ENCODE measurements around the gene NSMCE3.

Gene NSMCE3

DNA sequence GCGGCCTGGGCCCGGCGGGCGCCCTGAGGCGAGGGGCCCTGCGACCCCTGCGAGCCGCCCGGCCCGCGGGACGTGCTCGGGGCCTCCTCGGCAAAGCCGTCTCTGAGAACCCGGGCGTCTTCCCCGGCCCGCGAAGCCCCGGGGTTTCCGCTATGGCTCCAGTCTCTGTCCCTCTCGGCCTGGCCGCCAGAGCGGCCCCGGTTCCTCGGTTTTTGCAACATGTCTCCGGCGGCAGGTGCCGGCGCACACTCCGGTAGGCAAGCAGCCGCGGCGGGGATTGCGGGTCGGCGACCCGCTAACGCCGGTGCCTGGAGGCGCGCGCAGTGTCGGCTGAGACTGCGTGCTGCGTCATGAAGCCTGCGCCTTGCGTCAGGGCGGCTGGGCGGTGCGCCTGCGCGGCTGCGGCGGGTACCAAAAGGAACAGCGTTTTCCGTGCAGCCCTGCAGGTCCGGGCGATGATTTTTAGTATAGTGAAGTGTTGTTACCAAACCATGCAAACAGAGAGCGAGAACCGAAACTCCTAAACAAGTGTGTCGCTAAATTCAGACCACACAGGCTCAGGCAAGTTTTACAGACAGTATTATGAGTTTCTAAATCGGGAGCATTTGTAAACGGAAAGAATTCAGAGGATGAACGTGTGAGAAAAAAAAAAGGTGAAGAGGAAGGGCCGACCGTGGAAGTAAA is at the start of gene NSMCE3:
Gene NSMCE3 (minus strand): TSS at position 338 of the 684 bp plus-strand sequence. CDS start 117 bp downstream, at position 221.
- no peaks in the 10 kb centered on the region for H4K20me1 ChIP-seq (ENCODE audit: insufficient read depth, low read length)
- peaks cover 13% of the 10 kb centered on the region for H3K79me2 ChIP-seq (ENCODE audit: low read length)
- H3K4me3 ChIP-seq (ENCODE audit: low read length): peak within 1 kb of the TSS; percentile 86
- peaks cover 16% of the 10 kb centered on the region for H3K4me1 ChIP-seq (ENCODE audit: low read length)
- H3K9ac ChIP-seq (ENCODE audit: low read length): peak within 1 kb of the TSS; percentile 89
- TF ChIP-seq EZH2 (optimal IDR thresholded peaks at IDR 0.05; ENCODE audit: low read depth, low read length) (no peak), EZH2phosphoT487 (IDR thresholded peaks at IDR 0.05; ENCODE audit: low read length) (no peak)
- TF ChIP-seq, protein P1, sequence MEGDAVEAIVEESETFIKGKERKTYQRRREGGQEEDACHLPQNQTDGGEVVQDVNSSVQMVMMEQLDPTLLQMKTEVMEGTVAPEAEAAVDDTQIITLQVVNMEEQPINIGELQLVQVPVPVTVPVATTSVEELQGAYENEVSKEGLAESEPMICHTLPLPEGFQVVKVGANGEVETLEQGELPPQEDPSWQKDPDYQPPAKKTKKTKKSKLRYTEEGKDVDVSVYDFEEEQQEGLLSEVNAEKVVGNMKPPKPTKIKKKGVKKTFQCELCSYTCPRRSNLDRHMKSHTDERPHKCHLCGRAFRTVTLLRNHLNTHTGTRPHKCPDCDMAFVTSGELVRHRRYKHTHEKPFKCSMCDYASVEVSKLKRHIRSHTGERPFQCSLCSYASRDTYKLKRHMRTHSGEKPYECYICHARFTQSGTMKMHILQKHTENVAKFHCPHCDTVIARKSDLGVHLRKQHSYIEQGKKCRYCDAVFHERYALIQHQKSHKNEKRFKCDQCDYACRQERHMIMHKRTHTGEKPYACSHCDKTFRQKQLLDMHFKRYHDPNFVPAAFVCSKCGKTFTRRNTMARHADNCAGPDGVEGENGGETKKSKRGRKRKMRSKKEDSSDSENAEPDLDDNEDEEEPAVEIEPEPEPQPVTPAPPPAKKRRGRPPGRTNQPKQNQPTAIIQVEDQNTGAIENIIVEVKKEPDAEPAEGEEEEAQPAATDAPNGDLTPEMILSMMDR (IDR thresholded peaks at IDR 0.05; ENCODE audit: low read length): no peak
- H3K4me2 ChIP-seq (ENCODE audit: low read depth, low read length): peak within 1 kb of the TSS; percentile 91
- peaks cover 18% of the 10 kb centered on the region for H3F3A ChIP-seq (ENCODE audit: insufficient read depth, low read length)
- H3K36me3 ChIP-seq (replicated peaks; ENCODE audit: insufficient read depth, low read length): no peaks in the 10 kb centered on the region
- DNase-seq: peak; percentile 96
- H3K9me2 ChIP-seq (replicated peaks; ENCODE audit: insufficient read depth, low read length): no peaks in the 10 kb centered on the region
- H3K27me3 ChIP-seq (replicated peaks; ENCODE audit: insufficient read depth, low read length): no peaks in the 10 kb centered on the region
- H3K9me3 ChIP-seq (replicated peaks; ENCODE audit: insufficient read depth, low read length): no peaks in the 10 kb centered on the region
- peak within 1 kb of the TSS; percentile 87 for H3K27ac ChIP-seq (ENCODE audit: low read length)
- peak within 1 kb of the TSS; percentile 72 for H2AFZ ChIP-seq (ENCODE audit: low read length)

DNA sequence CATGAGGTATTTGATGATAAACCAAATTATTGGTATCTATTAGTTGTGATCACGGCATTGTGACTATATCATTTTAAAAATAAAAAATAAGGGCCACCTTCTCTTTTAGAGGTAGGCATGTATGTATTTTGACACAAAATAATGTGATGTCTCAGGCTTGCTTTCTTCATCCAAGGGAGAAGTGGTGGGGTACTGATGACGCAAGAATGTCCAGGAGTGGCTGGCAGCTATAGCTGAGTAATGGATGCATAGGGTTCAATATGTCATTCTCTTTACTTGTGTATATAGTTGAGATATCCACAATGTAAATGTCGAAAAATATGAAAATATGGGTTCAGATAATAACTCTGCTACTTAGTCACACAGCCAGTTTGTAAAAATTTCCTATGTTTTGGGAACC is 46.8 kb upstream of the NSMCE3 start:
- H4K20me1 ChIP-seq (ENCODE audit: insufficient read depth, low read length): no peaks in the 10 kb centered on the region
- no peaks in the 10 kb centered on the region for H3F3A ChIP-seq (ENCODE audit: insufficient read depth, low read length)
- no peaks in the 10 kb centered on the region for H3K9me3 ChIP-seq (replicated peaks; ENCODE audit: insufficient read depth, low read length)
- no peaks in the 10 kb centered on the region for H3K27me3 ChIP-seq (replicated peaks; ENCODE audit: insufficient read depth, low read length)
- no peak for TF ChIP-seq EZH2phosphoT487 (IDR thresholded peaks at IDR 0.05; ENCODE audit: low read length)
- TF ChIP-seq, protein P1 (IDR thresholded peaks at IDR 0.05; ENCODE audit: low read length): no peak
- TF ChIP-seq EZH2 (optimal IDR thresholded peaks at IDR 0.05; ENCODE audit: low read depth, low read length): no peak
- H3K36me3 ChIP-seq (replicated peaks; ENCODE audit: insufficient read depth, low read length): no peaks in the 10 kb centered on the region
- no peaks in the 10 kb centered on the region for H3K4me1 ChIP-seq (ENCODE audit: low read length)
- H3K9ac ChIP-seq (ENCODE audit: low read length): no peak overlapping the region
- no peak overlapping the region for H2AFZ ChIP-seq (ENCODE audit: low read length)
- H3K27ac ChIP-seq (ENCODE audit: low read length): no peak overlapping the region
- H3K79me2 ChIP-seq (ENCODE audit: low read length): no peaks in the 10 kb centered on the region
- no peak overlapping the region for H3K4me3 ChIP-seq (ENCODE audit: low read length)
- no peak for DNase-seq
- H3K9me2 ChIP-seq (replicated peaks; ENCODE audit: insufficient read depth, low read length): no peaks in the 10 kb centered on the region
- H3K4me2 ChIP-seq (ENCODE audit: low read depth, low read length): no peak overlapping the region

DNA sequence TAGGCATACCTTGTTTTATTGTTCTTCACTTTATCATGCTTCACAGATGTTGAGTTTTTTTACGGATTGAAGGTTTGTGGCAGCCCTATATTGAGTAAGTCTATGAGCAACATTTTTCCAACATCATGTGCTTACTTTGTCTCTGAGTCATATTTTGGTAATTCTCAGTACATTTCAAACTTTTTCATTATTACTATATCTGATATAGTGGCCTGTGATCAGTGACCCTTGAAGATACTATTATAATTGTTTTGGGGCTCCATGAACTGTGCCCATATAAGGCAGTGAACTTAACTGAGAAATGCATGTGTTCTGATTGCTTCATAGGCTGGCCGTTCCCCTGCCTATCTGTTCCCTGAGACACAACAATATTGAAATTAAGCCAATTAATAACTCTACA is 42.8 kb upstream of the NSMCE3 start:
- Histone ChIP-seq H3K4me3 (ENCODE audit: low read length) (no peak overlapping the region), H3K4me2 (ENCODE audit: low read depth, low read length) (no peak overlapping the region), H4K20me1 (ENCODE audit: insufficient read depth, low read length) (no peaks in the 10 kb centered on the region), H3K4me1 (ENCODE audit: low read length) (no peaks in the 10 kb centered on the region), H2AFZ (ENCODE audit: low read length) (no peak overlapping the region), H3F3A (ENCODE audit: insufficient read depth, low read length) (no peaks in the 10 kb centered on the region), H3K9me2 (replicated peaks; ENCODE audit: insufficient read depth, low read length) (no peaks in the 10 kb centered on the region), H3K27ac (ENCODE audit: low read length) (no peak overlapping the region), H3K27me3 (replicated peaks; ENCODE audit: insufficient read depth, low read length) (no peaks in the 10 kb centered on the region), H3K9me3 (replicated peaks; ENCODE audit: insufficient read depth, low read length) (no peaks in the 10 kb centered on the region), H3K79me2 (ENCODE audit: low read length) (no peaks in the 10 kb centered on the region), H3K36me3 (replicated peaks; ENCODE audit: insufficient read depth, low read length) (no peaks in the 10 kb centered on the region), H3K9ac (ENCODE audit: low read length) (no peak overlapping the region)
- DNase-seq: no peak
- TF ChIP-seq EZH2 (optimal IDR thresholded peaks at IDR 0.05; ENCODE audit: low read depth, low read length) (no peak), EZH2phosphoT487 (IDR thresholded peaks at IDR 0.05; ENCODE audit: low read length) (no peak)
- TF ChIP-seq, protein P1 (IDR thresholded peaks at IDR 0.05; ENCODE audit: low read length): no peak
